ENCODE data around the gene RSPRY1.

- TF ChIP-seq, protein P1, sequence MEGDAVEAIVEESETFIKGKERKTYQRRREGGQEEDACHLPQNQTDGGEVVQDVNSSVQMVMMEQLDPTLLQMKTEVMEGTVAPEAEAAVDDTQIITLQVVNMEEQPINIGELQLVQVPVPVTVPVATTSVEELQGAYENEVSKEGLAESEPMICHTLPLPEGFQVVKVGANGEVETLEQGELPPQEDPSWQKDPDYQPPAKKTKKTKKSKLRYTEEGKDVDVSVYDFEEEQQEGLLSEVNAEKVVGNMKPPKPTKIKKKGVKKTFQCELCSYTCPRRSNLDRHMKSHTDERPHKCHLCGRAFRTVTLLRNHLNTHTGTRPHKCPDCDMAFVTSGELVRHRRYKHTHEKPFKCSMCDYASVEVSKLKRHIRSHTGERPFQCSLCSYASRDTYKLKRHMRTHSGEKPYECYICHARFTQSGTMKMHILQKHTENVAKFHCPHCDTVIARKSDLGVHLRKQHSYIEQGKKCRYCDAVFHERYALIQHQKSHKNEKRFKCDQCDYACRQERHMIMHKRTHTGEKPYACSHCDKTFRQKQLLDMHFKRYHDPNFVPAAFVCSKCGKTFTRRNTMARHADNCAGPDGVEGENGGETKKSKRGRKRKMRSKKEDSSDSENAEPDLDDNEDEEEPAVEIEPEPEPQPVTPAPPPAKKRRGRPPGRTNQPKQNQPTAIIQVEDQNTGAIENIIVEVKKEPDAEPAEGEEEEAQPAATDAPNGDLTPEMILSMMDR (IDR thresholded peaks at IDR 0.05): no peak
- TF ChIP-seq POLR2AphosphoS5 (IDR thresholded peaks at IDR 0.05) (no peak), POLR2A (IDR thresholded peaks at IDR 0.05; ENCODE audit: low read depth) (no peak), EP300 (IDR thresholded peaks at IDR 0.05) (no peak)
Observed at GRCh38 chr16:57229079-57229478, 43.0 kb downstream of the RSPRY1 start.

All from esophagus muscularis mucosa (tissue), 4 donors.